Measurements from ENCODE around the gene EIF4A2. TPM values are rescaled to one million over a fixed set of nuclear protein-coding genes. Genes with fewer than 3 reads are reported as not detected.

The EIF4A2 gene
- 100 to 1,000 TPM; 209 to 308 (median 242) TPM for total RNA-seq
- 100 to 1,000 TPM; 276 to 402 TPM for polyA plus RNA-seq

- ATAC-seq (peak; percentile 85 to 93 (median 88)), DNase-seq (peak; percentile 86 to 95 (median 90)), FAIRE-seq (no peak)
- peaks cover 23 to 27% (median 26%) of the 10 kb centered on the region in 3 donors for H3K4me1 ChIP-seq
- no peaks in the 10 kb centered on the region for H3K27me3 ChIP-seq
- no peak for TF ChIP-seq CTCF (IDR thresholded peaks at IDR 0.05)
- H3K36me3 ChIP-seq = peaks cover 8 to 35% (median 33%) of the 10 kb centered on the region in 3 donors
- H3K4me3 ChIP-seq = peak within 1 kb of the TSS; percentile 80 to 91 (median 86)
- intact Hi-C loops (cut with DNase I) = no loop called here
- no peaks in the 10 kb centered on the region for H3K9me3 ChIP-seq
- 0% methylated on average over 59 to 60 of the region's 60 CpGs for WGBS, 2 donors
- peak within 1 kb of the TSS; percentile 96 to 99 (median 98) for H3K27ac ChIP-seq
Observed at GRCh38 chr3:186783058-186783730, at the start of gene EIF4A2. TSS of gene EIF4A2 (plus strand) at chr3:186783577. CDS start at chr3:186783611, 34 bp downstream.

- 51 to 60% methylated on average over 7 of the region's 7 CpGs for WGBS, 2 donors
- no peak for TF ChIP-seq CTCF (IDR thresholded peaks at IDR 0.05)
- FAIRE-seq (no peak), ATAC-seq (peak in 3 of 4 donors; percentile 33 to 42 (median 35)), DNase-seq (no peak)
- intact Hi-C loops (cut with DNase I) = no loop called here
- H3K27me3 ChIP-seq = no peaks in the 10 kb centered on the region
- H3K4me3 ChIP-seq = no peak overlapping the region
- H3K36me3 ChIP-seq = no peaks in the 10 kb centered on the region
- H3K27ac ChIP-seq = peak overlapping the region in 3 of 4 donors; percentile 2 to 28 (median 7)
- H3K4me1 ChIP-seq = peaks cover 0 to 19% (median 14%) of the 10 kb centered on the region in 3 donors
- no peaks in the 10 kb centered on the region for H3K9me3 ChIP-seq
Observed at GRCh38 chr3:186742618-186743380, 40.6 kb upstream of the EIF4A2 start.

- no peak for ATAC-seq
- Histone ChIP-seq H3K4me1 (peaks cover 0 to 19% (median 14%) of the 10 kb centered on the region in 3 donors), H3K4me3 (no peak overlapping the region), H3K27ac (peak overlapping the region in 2 of 4 donors; percentile 22 to 46), H3K9me3 (no peaks in the 10 kb centered on the region), H3K27me3 (no peaks in the 10 kb centered on the region), H3K36me3 (no peaks in the 10 kb centered on the region)
- DNase-seq = no peak
- no peak for TF ChIP-seq CTCF (IDR thresholded peaks at IDR 0.05)
- intact Hi-C loops (cut with DNase I) = no loop called here
- no peak for FAIRE-seq
- 34 to 41% methylated on average over 3 of the region's 3 CpGs for WGBS, 2 donors
Observed at GRCh38 chr3:186743666-186744065, 39.7 kb upstream of the EIF4A2 start.

GRCh38 chr3:186746008-186746407 is 37.4 kb upstream of the EIF4A2 start:
- peak; percentile 51 to 86 (median 84) for ATAC-seq
- no peaks in the 10 kb centered on the region for H3K9me3 ChIP-seq
- peak in 3 of 6 donors; percentile 23 to 34 (median 28) for DNase-seq
- TF ChIP-seq CTCF (IDR thresholded peaks at IDR 0.05) = no peak
- H3K27me3 ChIP-seq = no peaks in the 10 kb centered on the region
- intact Hi-C loops (cut with DNase I) = no loop called here
- peak overlapping the region in 1 of 4 donors; percentile 4 for H3K27ac ChIP-seq
- 40 to 42% methylated on average over 10 of the region's 10 CpGs for WGBS, 2 donors
- H3K4me3 ChIP-seq = no peak overlapping the region
- no peak for FAIRE-seq
- peaks cover 0 to 19% (median 14%) of the 10 kb centered on the region in 3 donors for H3K4me1 ChIP-seq
- H3K36me3 ChIP-seq = no peaks in the 10 kb centered on the region
